Measurements from ENCODE around the gene NAT8L. TPM values are rescaled to one million over a fixed set of nuclear protein-coding genes. Genes with fewer than 3 reads are reported as not detected.
A peak's percentile ranks its signal among the peaks of the same experiment; 100 is the strongest.

NAT8L gene
- total RNA-seq, 1 experiment from 2014 or later, result 1.6 TPM

DNA sequence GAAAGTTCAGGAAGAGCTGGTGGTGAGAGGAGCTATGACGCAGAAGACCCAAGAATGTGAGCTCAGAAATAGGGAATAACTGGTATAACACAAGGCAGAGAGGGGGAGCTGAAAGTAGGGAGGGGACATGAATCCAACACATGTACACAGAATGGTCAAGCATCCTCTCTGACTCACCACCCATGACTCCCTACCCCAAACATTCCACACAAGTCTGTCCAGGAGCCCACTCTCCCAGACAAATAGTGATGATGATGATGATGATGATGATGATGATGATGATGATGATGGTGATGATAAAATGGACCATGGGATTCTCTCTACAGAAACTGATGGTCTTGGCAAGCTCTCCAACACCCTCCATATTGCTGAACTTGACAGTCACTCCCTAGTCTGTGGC lies 46.4 kb downstream of the NAT8L start:
- ATAC-seq, result no peak; the same call in 1 of the 2 replicates

DNA sequence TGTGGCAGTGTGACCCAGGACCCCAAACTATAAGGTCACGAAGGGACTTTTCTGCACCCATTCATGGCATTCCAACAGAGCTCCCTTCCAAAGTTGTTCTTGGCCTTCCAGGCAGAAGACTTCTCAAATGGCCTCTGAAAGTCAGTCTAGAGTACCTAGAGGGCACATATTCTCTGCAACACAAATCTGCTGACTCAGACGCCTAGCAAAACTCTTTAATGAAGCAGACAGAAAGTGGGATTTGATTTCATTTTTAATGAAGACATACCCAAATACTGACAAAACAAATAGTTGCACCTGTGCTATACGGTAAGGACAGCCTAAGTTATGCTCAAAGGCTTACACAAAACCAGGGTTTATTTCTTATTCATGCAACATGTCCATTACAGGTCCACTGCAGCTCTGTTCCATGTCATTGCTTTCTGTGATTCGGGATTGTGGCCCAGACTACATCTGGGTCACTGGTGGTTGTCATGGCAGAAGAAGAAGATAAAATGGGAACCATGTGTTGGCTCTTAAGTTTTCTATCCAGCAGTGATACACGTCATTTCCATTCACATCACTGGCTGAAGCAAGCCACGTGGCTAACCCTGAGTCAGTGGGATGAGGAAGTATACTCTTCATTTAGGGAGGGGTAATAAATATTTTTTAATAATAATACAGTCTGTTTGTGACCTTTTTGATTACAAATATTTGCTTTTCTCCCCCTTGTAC lies 57.7 kb downstream of the NAT8L start:
- Histone ChIP-seq H3K4me1 (ENCODE audit: insufficient read depth, low read length) (no peaks in the 10 kb centered on the region), H3F3A (ENCODE audit: low read length, unreplicated experiment) (no peaks in the 10 kb centered on the region), H3K4me2 (ENCODE audit: low read length) (no peak overlapping the region), H3K4me3 (ENCODE audit: low read length) (no peak overlapping the region), H2AFZ (ENCODE audit: low read length) (no peak overlapping the region), H3K9ac (ENCODE audit: low read length) (no peak overlapping the region), H3K27me3 (ENCODE audit: low read length) (no peaks in the 10 kb centered on the region), H4K20me1 (ENCODE audit: low read length) (no peaks in the 10 kb centered on the region), H3K9me2 (replicated peaks; ENCODE audit: low read length) (no peaks in the 10 kb centered on the region), H3K9me3 (ENCODE audit: low read length) (no peaks in the 10 kb centered on the region), H3K79me2 (ENCODE audit: low read length) (no peaks in the 10 kb centered on the region), H3K36me3 (ENCODE audit: low read depth, low read length) (no peaks in the 10 kb centered on the region), H3K27ac (ENCODE audit: low read length) (no peak overlapping the region)
- no peak for ATAC-seq
- no peak for DNase-seq
- ChIA-PET CTCF (no interaction called here), POLR2A (ENCODE audit: unreplicated experiment) (no interaction called here)
- intact Hi-C loops (cut with micrococcal nuclease), result no loop called here
- no TSS peak for BruUV-seq (replicated peaks)
- TF ChIP-seq, protein P1, sequence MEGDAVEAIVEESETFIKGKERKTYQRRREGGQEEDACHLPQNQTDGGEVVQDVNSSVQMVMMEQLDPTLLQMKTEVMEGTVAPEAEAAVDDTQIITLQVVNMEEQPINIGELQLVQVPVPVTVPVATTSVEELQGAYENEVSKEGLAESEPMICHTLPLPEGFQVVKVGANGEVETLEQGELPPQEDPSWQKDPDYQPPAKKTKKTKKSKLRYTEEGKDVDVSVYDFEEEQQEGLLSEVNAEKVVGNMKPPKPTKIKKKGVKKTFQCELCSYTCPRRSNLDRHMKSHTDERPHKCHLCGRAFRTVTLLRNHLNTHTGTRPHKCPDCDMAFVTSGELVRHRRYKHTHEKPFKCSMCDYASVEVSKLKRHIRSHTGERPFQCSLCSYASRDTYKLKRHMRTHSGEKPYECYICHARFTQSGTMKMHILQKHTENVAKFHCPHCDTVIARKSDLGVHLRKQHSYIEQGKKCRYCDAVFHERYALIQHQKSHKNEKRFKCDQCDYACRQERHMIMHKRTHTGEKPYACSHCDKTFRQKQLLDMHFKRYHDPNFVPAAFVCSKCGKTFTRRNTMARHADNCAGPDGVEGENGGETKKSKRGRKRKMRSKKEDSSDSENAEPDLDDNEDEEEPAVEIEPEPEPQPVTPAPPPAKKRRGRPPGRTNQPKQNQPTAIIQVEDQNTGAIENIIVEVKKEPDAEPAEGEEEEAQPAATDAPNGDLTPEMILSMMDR (conservative IDR thresholded peaks at IDR 0.05; ENCODE audit: low read depth, low read length), result no peak
- TF ChIP-seq EZH2phosphoT487 (IDR thresholded peaks at IDR 0.05; ENCODE audit: borderline replicate concordance, low read length) (no peak), EZH2 (IDR thresholded peaks at IDR 0.05; ENCODE audit: low read length, unreplicated experiment) (no peak)

More for the DNA sequence above, 46.4 kb downstream of the NAT8L start:
- H3K4me3 ChIP-seq (ENCODE audit: low read length), result no peak overlapping the region
- H3K27ac ChIP-seq (ENCODE audit: low read length), result no peak overlapping the region
- peaks cover 14% of the 10 kb centered on the region for H3K4me1 ChIP-seq (ENCODE audit: insufficient read depth, low read length)
- H3K27me3 ChIP-seq (ENCODE audit: low read length), result no peaks in the 10 kb centered on the region
- TF ChIP-seq EZH2phosphoT487 (IDR thresholded peaks at IDR 0.05; ENCODE audit: borderline replicate concordance, low read length) (no peak), EZH2 (IDR thresholded peaks at IDR 0.05; ENCODE audit: low read length, unreplicated experiment) (no peak)
- TF ChIP-seq, protein P1 (conservative IDR thresholded peaks at IDR 0.05; ENCODE audit: low read depth, low read length), result no peak
- H3F3A ChIP-seq (ENCODE audit: low read length, unreplicated experiment), result no peaks in the 10 kb centered on the region
- H3K4me2 ChIP-seq (ENCODE audit: low read length), result no peak overlapping the region
- H3K9ac ChIP-seq (ENCODE audit: low read length), result no peak overlapping the region
- peak; percentile 30 for DNase-seq
- ChIA-PET POLR2A (ENCODE audit: unreplicated experiment) (interaction anchor here (0.6 kb wide), 1 partner anchor 22 kb away, joined by 4 read pairs; no protein-coding TSS in a partner anchor), CTCF (no interaction called here)
- intact Hi-C loops (cut with micrococcal nuclease), result no loop called here
- no peaks in the 10 kb centered on the region; the same call in 1 of the 2 replicates for H3K9me3 ChIP-seq (ENCODE audit: low read length)
- H3K36me3 ChIP-seq (ENCODE audit: low read depth, low read length), result no peaks in the 10 kb centered on the region
- no peak overlapping the region for H2AFZ ChIP-seq (ENCODE audit: low read length)
- H3K79me2 ChIP-seq (ENCODE audit: low read length), result no peaks in the 10 kb centered on the region
- H4K20me1 ChIP-seq (ENCODE audit: low read length), result no peaks in the 10 kb centered on the region
- BruUV-seq (replicated peaks), result no TSS peak
- H3K9me2 ChIP-seq (replicated peaks; ENCODE audit: low read length), result no peaks in the 10 kb centered on the region

Other genes with a start within 250 kb of the NAT8L start
- 86.3 and 129 TPM in 2 replicates for gene LETM1, start 203.2 kb upstream of the NAT8L start, total RNA-seq (2014; rRNA removed)
- 69.0 and 87.1 TPM in 2 replicates for gene NSD2, start 187.9 kb upstream of the NAT8L start, total RNA-seq (2014; rRNA removed)
- 30.0 and 35.8 TPM in 2 replicates for gene NELFA, start 50.4 kb upstream of the NAT8L start, total RNA-seq (2014; rRNA removed)
- gene HAUS3, start 182.8 kb downstream of the NAT8L start, total RNA-seq (2014; rRNA removed), result 6.2 and 9.5 TPM in 2 replicates
- 0.26 and 1.5 TPM in 2 replicates for gene POLN, start 182.8 kb downstream of the NAT8L start, total RNA-seq (2014; rRNA removed)
- 18.9 and 27.6 TPM in 2 replicates for gene MXD4, start 202.8 kb downstream of the NAT8L start, total RNA-seq (2014; rRNA removed)

Measured in PC-3 (cell line).